Effector memory CD4-positive, alpha-beta T cell (primary cell): ENCODE measurements around the gene ATP2B3.

Source experiments
- DNase-seq, 3 donors: peaks; one replicate each; pipeline ENCODE4 v3.0.0-alpha.2; 2020
- H3K27ac ChIP-seq: 2 replicates; pipeline ENCODE4 v1.7.0; 2013; ENCODE audit warnings: mild to moderate bottlenecking, low read length, moderate library complexity; ENCODE audit not compliant: insufficient read depth, poor library complexity, severe bottlenecking
- H3K27me3 ChIP-seq: replicated peaks from 2 replicates; pipeline ENCODE4 v1.7.0; 2013; ENCODE audit warnings: mild to moderate bottlenecking, low read length; ENCODE audit not compliant: insufficient read depth, control insufficient read depth, poor library complexity, severe bottlenecking
- H3K36me3 ChIP-seq: 2 replicates; pipeline ENCODE4 v1.7.0; 2013; ENCODE audit warnings: mild to moderate bottlenecking, low read length, moderate library complexity; ENCODE audit not compliant: control insufficient read depth, insufficient read depth
- H3K4me1 ChIP-seq: 2 replicates; pipeline ENCODE4 v1.7.0; 2013; ENCODE audit warnings: low read length, mild to moderate bottlenecking; ENCODE audit not compliant: control insufficient read depth, insufficient read depth, poor library complexity, severe bottlenecking
- H3K4me3 ChIP-seq: 2 replicates; pipeline ENCODE4 v1.7.0; 2013; ENCODE audit warnings: low read length, low read depth, mild to moderate bottlenecking; ENCODE audit not compliant: insufficient read depth, poor library complexity, severe bottlenecking
- H3K9me3 ChIP-seq: 2 replicates; pipeline ENCODE4 v1.7.0; 2013; ENCODE audit warnings: mild to moderate bottlenecking, low read length, moderate library complexity; ENCODE audit not compliant: control insufficient read depth

The ATP2B3 gene

GRCh38 chrX:153475751-153476281, 41.6 kb upstream of the ATP2B3 start:
- H3K4me1 ChIP-seq: no peaks in the 10 kb centered on the region
- H3K4me3 ChIP-seq: no peak overlapping the region
- no peak overlapping the region for H3K27ac ChIP-seq
- no peaks in the 10 kb centered on the region for H3K9me3 ChIP-seq
- no peaks in the 10 kb centered on the region for H3K36me3 ChIP-seq
- DNase-seq: no peak
- no peaks in the 10 kb centered on the region for H3K27me3 ChIP-seq

DNA sequence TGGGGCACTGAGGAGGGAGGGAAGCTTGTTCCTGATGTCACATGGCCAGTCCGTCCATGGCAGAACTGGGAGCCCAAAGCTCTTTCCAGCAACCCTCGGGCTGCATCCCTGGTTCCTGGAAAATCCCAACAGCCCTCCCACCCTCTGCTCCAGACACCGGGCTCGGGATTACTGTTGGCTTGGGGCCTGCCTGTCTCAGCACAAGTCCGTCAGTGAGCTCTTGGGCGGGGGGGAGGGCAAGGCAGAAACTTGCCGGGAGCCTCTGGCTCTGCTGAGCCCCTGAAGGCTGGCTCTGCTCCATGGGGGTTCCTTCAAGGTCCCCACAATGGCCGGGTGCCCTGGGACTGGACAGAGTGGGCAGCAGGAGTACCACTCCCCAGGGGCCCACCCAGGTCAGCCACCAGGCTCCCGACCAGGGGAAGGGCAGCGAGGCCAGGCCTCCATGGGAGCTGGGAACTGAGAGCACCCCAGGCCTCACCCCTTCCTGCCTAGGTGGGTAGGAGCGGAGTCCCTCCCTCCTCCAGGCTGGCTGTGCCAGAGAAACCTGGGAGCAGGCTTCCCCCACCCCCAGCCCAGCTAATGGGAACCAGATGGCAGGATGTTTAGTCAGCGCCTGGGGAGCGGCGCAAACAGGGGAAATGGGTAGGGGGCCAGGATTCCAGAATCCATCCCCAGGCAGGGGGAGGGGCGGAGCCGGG, 40.6 kb upstream of the ATP2B3 start:
- no peak overlapping the region for H3K27ac ChIP-seq
- H3K4me1 ChIP-seq: no peaks in the 10 kb centered on the region
- DNase-seq: no peak
- no peaks in the 10 kb centered on the region for H3K36me3 ChIP-seq
- H3K4me3 ChIP-seq: no peak overlapping the region
- no peaks in the 10 kb centered on the region for H3K9me3 ChIP-seq
- H3K27me3 ChIP-seq: no peaks in the 10 kb centered on the region

DNA sequence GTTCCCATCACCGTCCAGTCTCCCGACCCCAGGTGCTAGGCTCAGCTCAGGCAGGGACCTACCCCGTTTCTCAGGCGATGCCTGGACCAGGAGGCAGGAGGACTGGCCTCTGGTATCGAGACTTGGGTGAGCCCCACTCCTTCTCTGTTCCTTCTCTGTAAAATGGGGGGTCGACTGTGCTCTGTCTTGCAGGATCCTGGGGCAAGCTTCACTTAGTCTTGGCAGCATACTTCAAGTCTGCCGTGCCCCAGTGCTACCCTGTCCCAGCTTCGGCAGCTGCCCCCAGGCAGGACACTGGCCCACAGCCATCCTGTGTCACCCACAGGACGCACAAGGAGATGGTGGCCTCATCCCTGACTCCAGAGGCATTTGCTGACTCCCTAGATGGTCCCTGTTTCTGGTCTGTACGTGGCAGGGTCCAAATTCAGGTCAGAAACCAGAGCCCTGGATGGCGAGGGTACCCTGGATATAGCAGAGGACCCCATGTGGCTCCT, 40.0 kb upstream of the ATP2B3 start:
- Histone ChIP-seq H3K27me3 (no peaks in the 10 kb centered on the region), H3K36me3 (no peaks in the 10 kb centered on the region), H3K4me3 (no peak overlapping the region), H3K4me1 (no peaks in the 10 kb centered on the region), H3K27ac (no peak overlapping the region), H3K9me3 (no peaks in the 10 kb centered on the region)
- no peak for DNase-seq

DNA sequence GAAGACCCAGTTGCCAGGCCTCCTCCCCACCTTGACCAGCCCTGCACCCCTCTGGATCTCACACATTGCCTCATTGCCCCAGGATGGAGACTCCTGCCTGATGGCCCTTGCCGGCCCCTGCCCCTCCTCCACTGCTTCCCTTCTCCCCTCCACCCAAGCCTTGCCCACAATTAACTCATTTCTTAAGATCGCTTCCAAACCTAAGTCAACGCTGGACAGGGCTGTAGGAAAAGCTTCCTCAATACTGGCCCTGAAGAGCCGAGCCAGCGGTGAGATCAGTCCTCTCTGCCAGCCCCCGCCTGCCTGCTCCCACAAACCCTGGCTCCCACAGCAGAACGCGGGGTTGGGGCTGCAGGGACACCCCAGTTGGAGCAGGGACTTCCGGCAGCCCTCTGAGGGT, 39.5 kb upstream of the ATP2B3 start:
- H3K36me3 ChIP-seq: no peaks in the 10 kb centered on the region
- no peak overlapping the region for H3K4me3 ChIP-seq
- no peaks in the 10 kb centered on the region for H3K9me3 ChIP-seq
- H3K27ac ChIP-seq: no peak overlapping the region
- no peaks in the 10 kb centered on the region for H3K4me1 ChIP-seq
- H3K27me3 ChIP-seq: no peaks in the 10 kb centered on the region
- no peak for DNase-seq

- DNase-seq: no peak
- H3K27ac ChIP-seq: no peak overlapping the region
- H3K4me1 ChIP-seq: no peaks in the 10 kb centered on the region
- H3K36me3 ChIP-seq: no peaks in the 10 kb centered on the region
- H3K9me3 ChIP-seq: no peaks in the 10 kb centered on the region
- no peaks in the 10 kb centered on the region for H3K27me3 ChIP-seq
- H3K4me3 ChIP-seq: no peak overlapping the region
Measured at GRCh38 chrX:153478746-153479145, 38.7 kb upstream of the ATP2B3 start.

DNA sequence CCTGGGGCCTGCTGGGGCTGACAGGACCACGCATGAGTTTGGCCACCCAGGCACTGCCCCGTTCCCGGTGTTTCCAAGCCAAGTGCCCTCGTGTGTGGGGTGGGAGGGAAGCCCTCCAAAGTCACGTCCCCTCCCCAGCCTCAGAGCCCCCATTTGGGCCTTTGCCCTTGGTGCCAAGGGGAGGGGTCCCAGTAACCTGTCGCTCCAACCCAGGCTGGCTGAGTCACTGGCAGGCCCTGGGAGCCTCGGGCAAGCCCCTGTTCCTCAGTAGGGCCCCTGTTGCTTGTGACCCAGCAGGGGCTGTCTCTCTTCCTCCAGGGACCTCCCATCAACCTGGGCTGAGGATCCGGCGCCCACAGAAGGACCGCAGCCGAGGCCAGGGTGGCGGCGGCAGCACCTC, 36.4 kb upstream of the ATP2B3 start:
- H3K4me3 ChIP-seq: no peak overlapping the region
- H3K36me3 ChIP-seq: no peaks in the 10 kb centered on the region
- H3K27me3 ChIP-seq: no peaks in the 10 kb centered on the region
- H3K4me1 ChIP-seq: no peaks in the 10 kb centered on the region
- no peak for DNase-seq
- H3K27ac ChIP-seq: no peak overlapping the region
- H3K9me3 ChIP-seq: no peaks in the 10 kb centered on the region

GRCh38 chrX:153482376-153483015, 34.9 kb upstream of the ATP2B3 start:
- H3K27me3 ChIP-seq: no peaks in the 10 kb centered on the region
- H3K4me3 ChIP-seq: no peak overlapping the region
- H3K9me3 ChIP-seq: no peaks in the 10 kb centered on the region
- H3K36me3 ChIP-seq: no peaks in the 10 kb centered on the region
- DNase-seq: no peak
- H3K27ac ChIP-seq: no peak overlapping the region
- no peaks in the 10 kb centered on the region for H3K4me1 ChIP-seq

- H3K36me3 ChIP-seq: no peaks in the 10 kb centered on the region
- no peaks in the 10 kb centered on the region for H3K27me3 ChIP-seq
- DNase-seq: no peak
- no peak overlapping the region for H3K27ac ChIP-seq
- H3K4me1 ChIP-seq: no peaks in the 10 kb centered on the region
- H3K9me3 ChIP-seq: no peaks in the 10 kb centered on the region
- no peak overlapping the region for H3K4me3 ChIP-seq
Measured at GRCh38 chrX:153485396-153486080, 31.9 kb upstream of the ATP2B3 start.

GRCh38 chrX:153486171-153486570, 31.3 kb upstream of the ATP2B3 start:
- Histone ChIP-seq H3K4me3 (no peak overlapping the region), H3K9me3 (no peaks in the 10 kb centered on the region), H3K4me1 (no peaks in the 10 kb centered on the region)

DNA sequence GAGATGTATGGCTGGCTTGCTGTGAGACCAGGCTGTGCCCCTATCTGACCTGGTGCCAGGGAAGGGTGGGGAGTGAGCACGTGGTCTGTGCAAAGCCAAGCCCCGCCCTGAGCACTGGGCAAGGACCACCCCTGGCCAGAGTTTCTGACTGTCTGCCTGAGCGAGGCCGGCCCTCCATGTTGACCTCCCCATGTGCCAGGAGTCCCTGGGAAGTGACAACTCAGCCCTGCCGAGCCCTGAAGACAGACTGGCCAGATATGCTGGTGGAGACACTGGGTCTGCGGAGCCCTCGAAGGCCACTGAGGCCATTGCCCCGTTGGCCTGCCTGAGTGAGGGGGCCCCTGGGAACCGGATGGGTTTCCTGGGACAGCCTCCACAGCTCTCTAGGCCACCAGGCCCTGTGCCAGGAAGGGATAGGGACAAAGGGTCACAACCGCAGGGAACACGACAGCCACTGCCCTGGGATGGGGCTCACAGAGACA, 29.8 kb upstream of the ATP2B3 start:
- no peak for DNase-seq
- Histone ChIP-seq H3K36me3 (no peaks in the 10 kb centered on the region), H3K4me1 (no peaks in the 10 kb centered on the region), H3K27ac (no peak overlapping the region), H3K4me3 (no peak overlapping the region), H3K9me3 (no peaks in the 10 kb centered on the region), H3K27me3 (no peaks in the 10 kb centered on the region)

More at GRCh38 chrX:153486171-153486570, 31.3 kb upstream of the ATP2B3 start:
- DNase-seq: no peak
- no peaks in the 10 kb centered on the region for H3K27me3 ChIP-seq
- no peak overlapping the region for H3K27ac ChIP-seq
- H3K36me3 ChIP-seq: no peaks in the 10 kb centered on the region
